ENCODE results near the gene ATP2B2.

- no peak for TF ChIP-seq POLR2A (IDR thresholded peaks at IDR 0.05; ENCODE audit: low read length)
- TF ChIP-seq GATA1 (IDR thresholded peaks at IDR 0.05; ENCODE audit: low read depth, low read length), result no peak
Measured at GRCh38 chr3:10278501-10278900, 226.9 kb downstream of the ATP2B2 start.

Data from erythroblast (primary cell).